ENCODE results near the gene MED23.

The MED23 gene

GRCh38 chr6:131641554-131641953, 13.5 kb upstream of the MED23 start:
- no peak for TF ChIP-seq CTCF (IDR thresholded peaks at IDR 0.05; ENCODE audit: insufficient read depth, missing control alignments)
- FAIRE-seq (no peak), DNase-seq (ENCODE audit: insufficient read length, low spot score) (no peak)

GRCh38 chr6:131640576-131640975, 12.5 kb upstream of the MED23 start:
- no peak for TF ChIP-seq CTCF (IDR thresholded peaks at IDR 0.05; ENCODE audit: insufficient read depth, missing control alignments)
- FAIRE-seq, result no peak

DNA sequence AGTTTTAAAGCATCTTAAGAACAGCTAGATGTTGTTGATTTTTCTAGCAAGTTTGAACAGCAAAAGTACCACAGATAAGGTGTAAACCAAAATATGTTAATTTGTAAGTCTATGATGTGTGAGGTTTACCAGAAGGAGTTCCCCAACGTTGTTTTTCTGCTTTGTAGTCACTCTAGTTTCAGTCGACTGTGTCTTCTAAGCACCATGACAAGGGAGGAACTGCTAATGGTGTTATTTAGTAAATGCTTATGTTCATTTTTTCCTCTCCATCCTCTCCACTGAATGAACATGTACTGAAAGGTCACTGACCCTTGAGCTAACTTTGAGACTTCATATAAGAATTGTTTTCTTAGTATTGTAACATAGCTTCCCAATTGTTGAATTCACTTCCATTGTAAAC, 12.1 kb upstream of the MED23 start:
- DNase-seq (ENCODE audit: insufficient read length, low spot score) (no peak), FAIRE-seq (peak; percentile 32)
- no peak for TF ChIP-seq CTCF (IDR thresholded peaks at IDR 0.05; ENCODE audit: insufficient read depth, missing control alignments)

More at GRCh38 chr6:131640576-131640975, 12.5 kb upstream of the MED23 start:
- no peak for DNase-seq (ENCODE audit: insufficient read length, low spot score)

- no peak for FAIRE-seq
- DNase-seq (ENCODE audit: insufficient read length, low spot score), result no peak
- no peak for TF ChIP-seq CTCF (IDR thresholded peaks at IDR 0.05; ENCODE audit: insufficient read depth, missing control alignments)
These were observed 10.0 kb upstream of the MED23 start for GRCh38 chr6:131638013-131638412.

DNA sequence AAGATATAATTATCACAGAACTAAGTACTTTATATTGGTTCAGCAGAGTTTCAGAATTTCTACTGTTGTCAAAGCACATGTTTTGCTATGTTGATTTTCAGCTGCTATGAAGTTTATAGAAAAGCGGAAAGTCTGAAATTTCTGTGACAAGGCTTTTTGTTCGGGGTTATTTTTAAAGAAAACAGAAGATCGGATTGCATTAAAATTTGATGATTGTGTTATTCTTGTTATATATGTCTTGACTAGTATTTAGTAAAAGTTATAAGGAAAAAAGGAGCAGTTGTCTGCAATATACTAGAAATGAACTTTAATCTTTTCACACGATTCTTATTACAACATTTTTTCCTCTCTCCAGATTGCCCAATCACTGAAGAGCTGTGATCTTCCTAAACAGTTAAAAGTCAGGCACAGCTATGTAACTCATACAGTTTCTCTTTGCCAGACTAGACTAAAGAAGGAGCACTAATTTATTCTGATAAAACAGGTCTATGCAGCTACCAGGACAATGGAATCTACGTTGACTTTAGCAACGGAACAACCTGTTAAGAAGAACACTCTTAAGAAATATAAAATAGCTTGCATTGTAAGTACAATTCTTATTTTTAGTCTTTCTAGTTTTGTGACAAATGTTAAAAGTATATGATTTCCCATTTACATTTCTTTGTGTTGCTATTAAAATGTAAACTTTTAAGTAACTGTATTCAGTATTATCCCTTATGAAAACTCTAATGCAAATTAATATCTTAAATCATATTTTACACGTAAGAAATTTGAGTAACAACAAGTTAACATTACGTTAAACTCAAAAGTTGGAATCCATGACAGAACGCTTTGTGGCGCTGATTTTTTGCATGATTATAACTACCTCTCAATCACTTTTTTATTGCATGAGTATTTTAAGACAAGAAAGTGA, 9.1 kb upstream of the MED23 start, which contains the start of gene ENPP3:
ENPP3 (plus strand) TSS at position 423 of the 913 bp plus-strand sequence; CDS start at position 506, 83 bp downstream.
- no peak for TF ChIP-seq CTCF (IDR thresholded peaks at IDR 0.05; ENCODE audit: insufficient read depth, missing control alignments)
- FAIRE-seq, result no peak
- DNase-seq (ENCODE audit: insufficient read length, low spot score), result no peak

DNA sequence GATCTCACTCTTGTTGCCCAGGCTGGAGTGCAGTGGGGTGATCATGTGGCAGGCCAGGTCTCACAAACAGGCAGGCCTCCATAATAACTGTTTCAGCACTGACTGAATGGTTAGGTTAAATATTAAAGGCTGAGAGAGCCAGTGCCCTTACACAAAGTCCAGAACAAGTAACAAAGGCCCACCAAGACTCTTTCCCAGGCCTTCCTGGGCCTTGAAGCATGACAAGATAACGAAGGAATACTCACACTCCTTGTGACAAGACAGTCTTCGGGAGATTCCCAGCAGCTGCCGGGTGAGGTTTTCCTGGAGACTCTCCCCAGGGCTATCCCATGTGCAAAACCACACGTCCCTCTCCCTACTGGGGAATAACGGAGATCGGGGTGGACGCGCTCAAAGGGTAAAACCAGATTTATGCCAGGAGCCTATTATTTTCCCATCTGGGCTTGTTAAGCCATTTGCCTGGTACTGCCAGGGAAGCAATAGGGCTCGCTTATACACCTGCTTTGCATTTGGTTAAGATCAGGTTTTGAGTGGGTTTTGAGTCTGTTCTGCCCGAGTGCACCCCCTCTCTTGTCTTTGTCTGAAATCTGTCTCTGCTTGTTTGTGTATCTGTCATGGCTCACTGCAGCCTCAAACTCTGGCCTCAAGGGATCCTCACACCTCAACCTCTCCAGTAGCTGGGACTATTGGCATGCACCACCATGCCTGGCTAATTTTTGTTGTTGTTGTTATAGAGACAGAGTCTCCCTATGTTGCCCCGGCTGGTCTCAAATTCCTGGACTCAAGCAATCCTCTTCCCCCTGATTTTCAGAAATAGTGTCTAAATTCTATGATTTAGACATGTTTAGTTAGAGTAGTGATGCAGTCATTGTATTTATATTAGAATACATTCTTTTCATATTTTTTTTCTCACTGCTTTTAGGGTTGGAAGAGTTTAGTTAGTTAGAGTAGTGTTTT, 7.6 kb upstream of the MED23 start:
- no peak for DNase-seq (ENCODE audit: insufficient read length, low spot score)
- no peak for FAIRE-seq
- TF ChIP-seq CTCF (IDR thresholded peaks at IDR 0.05; ENCODE audit: insufficient read depth, missing control alignments), result no peak
